Astrocyte (in vitro differentiated cells and primary cell): ENCODE measurements around the gene RNF212B.

Experiments
- EZH2 ChIP-seq: IDR thresholded peaks from 2 replicates; pipeline ENCODE4 v1.6.1; 2012; ENCODE audit warnings: mild to moderate bottlenecking, low read length, inconsistent platforms; ENCODE audit not compliant: insufficient read depth
- TF ChIP-seq, protein P1 (sequence below): IDR thresholded peaks from 2 replicates; pipeline ENCODE4 v1.5.1; 2011; ENCODE audit warnings: low read depth, mild to moderate bottlenecking, inconsistent platforms, low read length, moderate library complexity; ENCODE audit not compliant: insufficient read depth

DNA sequence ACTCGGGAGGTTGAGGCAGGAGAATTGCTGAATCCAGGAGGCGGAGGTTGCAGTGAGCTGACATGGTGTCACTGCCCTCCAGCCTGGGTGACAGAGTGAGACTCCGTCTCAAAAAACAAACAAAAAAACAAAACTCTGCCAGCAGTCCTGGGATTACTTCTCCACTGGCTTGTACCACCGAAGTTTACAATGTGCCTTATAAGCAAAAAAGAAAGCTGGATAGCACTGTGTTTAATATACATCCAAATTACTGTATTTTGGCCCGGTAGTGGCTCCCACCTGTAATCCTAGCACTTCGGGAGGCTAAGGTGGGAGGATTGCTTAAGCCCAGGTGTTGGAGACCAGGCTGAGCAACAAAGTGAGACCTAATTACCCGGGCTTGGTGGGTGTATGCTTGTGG lies 31.5 kb downstream of the RNF212B start:
- TF ChIP-seq, protein P1, sequence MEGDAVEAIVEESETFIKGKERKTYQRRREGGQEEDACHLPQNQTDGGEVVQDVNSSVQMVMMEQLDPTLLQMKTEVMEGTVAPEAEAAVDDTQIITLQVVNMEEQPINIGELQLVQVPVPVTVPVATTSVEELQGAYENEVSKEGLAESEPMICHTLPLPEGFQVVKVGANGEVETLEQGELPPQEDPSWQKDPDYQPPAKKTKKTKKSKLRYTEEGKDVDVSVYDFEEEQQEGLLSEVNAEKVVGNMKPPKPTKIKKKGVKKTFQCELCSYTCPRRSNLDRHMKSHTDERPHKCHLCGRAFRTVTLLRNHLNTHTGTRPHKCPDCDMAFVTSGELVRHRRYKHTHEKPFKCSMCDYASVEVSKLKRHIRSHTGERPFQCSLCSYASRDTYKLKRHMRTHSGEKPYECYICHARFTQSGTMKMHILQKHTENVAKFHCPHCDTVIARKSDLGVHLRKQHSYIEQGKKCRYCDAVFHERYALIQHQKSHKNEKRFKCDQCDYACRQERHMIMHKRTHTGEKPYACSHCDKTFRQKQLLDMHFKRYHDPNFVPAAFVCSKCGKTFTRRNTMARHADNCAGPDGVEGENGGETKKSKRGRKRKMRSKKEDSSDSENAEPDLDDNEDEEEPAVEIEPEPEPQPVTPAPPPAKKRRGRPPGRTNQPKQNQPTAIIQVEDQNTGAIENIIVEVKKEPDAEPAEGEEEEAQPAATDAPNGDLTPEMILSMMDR: no peak
- TF ChIP-seq EZH2: no peak
